NK-92 treated with Interleukin-12 subunit alpha and Interleukin-12 subunit beta, amount 100 ng/mL, for 24 hours (cell line): ENCODE data around the gene LYPD6B.

ENCODE experiments used
- DNase-seq: peaks from one replicate; lab custom pipeline; 2025; lab: John Stamatoyannopoulos, UW

LYPD6B gene

DNA sequence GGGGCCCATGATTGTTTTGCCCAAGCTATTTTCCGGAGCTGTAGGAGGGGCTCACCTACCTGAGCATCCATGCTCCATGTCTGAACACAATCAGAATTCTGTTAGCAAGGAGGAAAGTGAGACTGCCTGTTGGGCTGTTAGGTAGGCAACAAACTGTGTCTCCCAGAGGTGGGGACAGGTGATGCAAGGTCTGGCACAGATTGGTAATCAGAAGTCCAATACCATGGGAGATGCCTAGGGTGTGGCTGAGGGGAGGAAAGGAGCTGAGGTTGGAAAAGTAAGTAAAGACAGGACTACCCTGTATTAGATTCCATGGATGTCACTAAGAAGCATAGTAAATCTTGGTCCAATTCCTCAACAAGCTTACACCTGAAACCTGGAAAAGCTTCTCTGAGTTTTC lies 3.0 kb downstream of the LYPD6B start:
- DNase-seq, result no peak

DNA sequence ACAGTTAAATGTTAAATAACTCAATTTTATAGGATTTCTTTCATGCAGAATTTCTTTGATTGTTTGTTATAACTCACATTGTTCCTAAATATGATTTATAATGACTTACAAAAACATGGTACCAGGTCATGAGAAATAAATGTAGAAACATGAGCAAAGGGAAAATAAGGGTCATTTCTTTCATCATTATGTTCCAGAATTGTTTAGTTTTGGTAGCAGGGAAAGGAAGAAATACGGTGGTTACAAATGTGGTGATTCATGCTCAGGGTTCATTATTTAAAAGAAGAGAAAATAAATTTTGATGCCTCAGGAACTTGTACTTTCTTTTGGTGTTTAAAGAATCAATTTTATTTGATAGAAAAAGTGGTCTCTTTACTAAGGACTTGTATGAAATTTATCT lies 4.4 kb downstream of the LYPD6B start:
- DNase-seq, result no peak

DNA sequence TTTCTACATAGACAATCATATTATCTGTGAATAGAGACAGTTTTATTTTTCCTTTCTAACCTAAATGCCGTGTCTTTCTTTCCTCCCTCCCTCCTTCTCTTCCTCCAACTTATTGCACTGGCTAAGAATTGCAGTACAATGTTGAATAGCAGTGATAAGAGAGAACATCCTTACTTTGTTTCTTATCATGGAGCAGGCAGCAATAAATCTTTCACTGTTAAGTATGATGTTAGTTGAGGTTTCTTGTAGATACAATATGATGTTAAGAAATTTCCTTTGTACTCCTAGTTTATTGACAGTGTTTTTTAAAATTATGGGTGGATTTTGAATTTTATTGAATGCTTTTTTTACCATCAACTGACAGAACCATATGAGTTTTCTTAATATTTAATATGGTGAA lies 6.0 kb downstream of the LYPD6B start:
- no peak for DNase-seq

DNA sequence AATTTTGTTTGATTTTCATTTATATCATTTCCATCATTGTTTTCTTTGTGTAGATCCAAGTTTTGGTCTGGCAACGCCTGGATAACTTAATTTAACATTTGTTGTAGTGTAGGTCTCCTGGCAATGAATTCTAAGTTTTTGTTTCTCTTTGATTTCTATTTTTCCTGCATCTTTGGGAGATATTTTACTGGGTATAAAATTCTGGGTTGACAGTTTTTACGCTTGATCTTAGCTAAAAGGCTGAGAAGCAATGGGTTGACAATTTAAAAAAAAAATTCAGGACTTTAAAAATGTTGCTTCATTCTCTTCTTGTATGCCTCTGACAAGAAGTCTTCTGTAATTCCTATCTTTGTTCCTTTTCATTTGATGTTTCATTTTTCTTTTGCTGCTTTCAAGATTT lies 8.6 kb downstream of the LYPD6B start:
- no peak for DNase-seq

DNA sequence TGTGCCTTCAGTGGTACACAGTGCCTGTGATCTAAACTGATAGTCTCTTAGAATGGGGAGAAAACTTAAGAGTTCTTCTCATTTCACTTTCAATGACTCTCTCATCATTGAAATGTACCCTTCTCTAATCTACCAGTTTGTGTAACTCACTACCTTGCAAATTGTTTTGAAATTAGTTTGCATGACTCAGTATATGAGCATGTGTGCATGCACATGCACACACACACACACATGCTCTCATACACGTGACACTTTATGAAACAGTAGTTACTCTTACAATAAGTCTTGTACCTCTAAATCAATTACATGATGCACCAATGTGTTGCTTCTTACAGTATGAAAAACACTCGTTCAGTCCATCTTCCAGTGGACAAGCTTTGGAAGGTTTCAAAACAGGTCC lies 10.6 kb downstream of the LYPD6B start:
- no peak for DNase-seq

DNA sequence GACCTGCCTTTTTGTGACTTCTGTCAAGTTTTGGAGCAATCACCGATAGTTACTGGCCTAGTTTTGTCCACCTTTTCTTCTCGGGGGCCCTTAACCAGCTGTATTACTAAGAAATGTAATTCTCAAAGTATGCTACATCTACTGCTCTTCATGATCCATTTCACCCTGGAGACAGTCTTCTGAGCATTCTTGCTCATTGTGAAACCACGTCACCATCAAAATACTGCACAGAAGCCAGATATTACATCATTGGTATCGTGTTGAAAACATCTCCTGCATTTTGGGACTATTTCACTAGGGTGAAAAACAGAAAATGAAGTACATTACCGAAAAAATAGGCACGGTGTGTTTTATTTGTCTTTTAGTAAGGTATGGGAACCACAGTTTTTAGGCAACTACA lies 11.7 kb downstream of the LYPD6B start:
- DNase-seq, result no peak

DNA sequence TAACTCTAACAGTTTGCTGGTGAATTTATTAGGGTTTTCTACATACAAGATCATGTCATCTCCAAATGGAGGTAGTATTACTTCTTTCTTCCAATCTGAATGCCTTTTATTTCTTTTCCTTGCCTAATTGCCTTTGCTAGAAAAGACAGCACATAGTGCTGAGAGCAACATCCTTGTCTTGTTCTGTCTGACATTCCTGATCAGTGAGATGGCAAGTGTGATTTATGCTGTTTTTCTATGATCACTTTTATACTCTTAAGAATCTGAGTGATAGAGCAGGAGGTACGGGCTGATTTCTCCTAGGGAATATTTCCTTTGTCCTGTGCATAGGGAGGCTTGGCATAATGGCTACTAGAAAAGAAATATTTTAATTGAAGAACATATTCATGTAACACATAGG lies 17.3 kb downstream of the LYPD6B start:
- DNase-seq, result no peak

DNA sequence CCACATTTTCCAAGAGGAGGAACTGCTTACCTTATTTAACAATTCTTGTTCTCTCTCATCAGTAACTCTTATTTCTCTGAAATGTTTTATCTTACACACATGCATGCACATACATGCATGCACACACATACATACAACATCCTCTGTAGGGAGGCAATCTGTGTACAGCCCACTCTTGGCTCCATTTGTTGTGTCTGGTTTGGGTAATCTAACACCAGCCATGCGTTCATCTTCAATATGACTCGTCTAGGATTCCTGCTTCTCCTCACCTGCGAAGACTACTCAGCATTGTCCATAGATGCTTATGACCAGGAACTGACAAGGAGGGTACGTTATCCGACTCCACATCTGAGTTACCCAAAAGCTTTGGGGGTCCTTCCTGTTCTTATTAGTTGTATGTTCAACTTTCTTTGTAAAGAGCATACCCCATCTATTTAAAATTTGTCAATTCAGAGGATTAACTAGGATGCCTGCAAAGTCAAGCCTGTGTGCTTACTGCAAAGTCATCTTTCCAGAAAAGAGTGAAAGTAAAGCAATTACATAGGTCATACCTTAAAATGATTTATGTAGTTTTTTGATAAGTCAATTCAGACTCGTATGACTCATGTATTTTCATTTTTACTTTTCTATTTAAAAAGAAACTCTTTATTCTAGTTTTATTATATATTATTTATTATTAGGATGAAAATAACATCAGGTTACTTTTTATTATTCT lies 18.2 kb downstream of the LYPD6B start:
- DNase-seq, result no peak

GRCh38 chr2:149057401-149057800 lies 18.9 kb downstream of the LYPD6B start:
- no peak for DNase-seq

DNA sequence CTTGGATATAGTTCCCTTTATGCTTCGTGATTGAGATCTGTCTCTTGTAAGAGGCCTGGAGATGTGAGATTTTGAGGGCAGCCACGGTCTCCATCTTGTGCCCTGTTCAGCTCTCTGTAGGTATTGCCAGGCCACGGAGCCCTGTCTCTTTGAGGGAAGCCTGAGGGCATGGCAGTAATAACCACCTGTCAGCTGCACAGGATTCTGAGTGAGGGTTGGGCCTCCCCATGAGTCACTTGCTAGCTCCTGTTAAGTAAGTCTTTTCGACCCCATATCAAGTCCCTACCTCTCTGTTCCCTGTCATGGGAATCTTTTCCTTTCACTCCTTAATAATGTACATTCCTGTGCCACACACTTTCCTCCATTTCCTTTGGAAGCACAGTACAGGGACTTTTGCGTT lies 20.4 kb downstream of the LYPD6B start:
- no peak for DNase-seq

DNA sequence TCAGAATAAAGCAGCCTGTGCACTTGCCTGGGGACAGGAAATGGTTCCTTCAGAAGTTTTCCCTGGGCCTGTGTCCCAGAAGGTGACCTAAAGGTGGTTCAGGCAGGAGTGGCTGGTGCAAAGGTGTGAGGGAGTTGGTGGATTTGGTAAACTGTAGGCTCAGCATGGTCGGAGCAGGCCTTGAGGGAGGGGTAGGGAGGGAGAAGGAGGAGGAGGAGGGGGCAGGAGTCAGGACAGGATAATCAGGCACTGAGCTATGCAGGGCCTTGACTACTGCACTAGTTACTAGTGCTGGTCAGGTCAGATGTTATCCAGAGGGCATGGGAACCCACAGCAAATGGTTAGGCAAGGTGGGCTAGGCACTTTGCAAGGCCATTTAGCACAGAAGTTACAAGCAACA lies 21.3 kb downstream of the LYPD6B start:
- no peak for DNase-seq

- no peak for DNase-seq
These were observed 22.7 kb downstream of the LYPD6B start for GRCh38 chr2:149061133-149061745.

GRCh38 chr2:149062531-149062930 lies 24.0 kb downstream of the LYPD6B start:
- DNase-seq, result no peak

GRCh38 chr2:149063177-149063576 lies 24.7 kb downstream of the LYPD6B start:
- no peak for DNase-seq

DNA sequence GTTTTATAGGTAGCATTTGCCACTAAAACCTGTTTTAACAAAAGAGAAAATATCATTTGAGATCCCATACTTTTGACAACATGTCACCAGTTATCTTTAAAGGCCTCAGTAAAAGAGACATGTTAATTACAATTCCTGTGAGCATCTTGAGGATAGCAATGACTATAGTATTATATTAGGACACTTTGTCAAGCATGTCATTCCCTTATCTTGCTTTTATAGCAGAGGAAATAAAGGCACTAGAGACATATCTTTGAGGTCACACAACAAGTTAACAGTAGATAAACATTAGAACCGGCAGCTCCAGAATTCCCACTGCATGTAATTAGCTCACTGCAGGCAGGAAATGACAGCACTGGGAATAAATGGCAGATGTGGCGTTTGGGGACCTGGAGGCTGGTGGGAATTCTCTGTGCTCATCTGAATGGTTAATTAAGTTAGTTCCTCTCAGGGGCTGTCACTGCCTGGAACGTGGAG lies 25.9 kb downstream of the LYPD6B start:
- no peak for DNase-seq

DNA sequence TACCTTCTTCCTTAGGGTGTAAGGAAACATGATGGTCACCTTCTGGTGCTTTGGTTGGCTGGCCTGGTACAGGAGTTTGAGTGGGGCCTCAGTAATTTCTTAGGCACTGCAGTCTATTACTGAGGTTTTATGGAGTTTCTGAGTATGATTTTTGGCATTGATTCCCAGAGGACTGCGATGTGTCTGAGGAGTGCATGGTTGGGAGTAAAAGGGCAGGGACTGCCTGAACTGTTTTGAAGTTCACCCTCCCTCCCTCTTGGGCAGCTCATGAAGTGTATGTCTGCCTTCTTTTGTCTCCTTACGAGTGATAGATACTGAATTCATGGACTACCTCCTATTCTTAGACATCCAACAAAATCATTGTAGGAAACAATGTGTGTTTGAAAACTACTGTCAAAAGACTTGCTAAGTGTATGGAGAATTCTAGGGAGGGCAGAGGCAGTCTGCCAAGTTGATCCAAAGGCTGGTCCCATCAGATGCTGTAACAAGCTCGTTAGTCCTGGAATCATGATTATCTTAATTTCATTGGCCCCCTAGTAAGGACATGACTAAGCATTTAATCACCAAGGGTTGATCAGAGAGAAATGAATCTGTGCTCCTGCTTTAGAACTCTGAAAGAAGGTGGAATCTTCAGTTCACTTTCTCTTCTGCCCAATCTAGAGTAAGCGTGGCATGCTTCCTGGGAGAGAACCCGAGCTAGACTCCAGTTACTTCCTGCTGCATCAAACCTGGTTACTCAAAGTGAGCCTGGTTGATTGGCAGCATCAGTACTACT lies 26.5 kb downstream of the LYPD6B start:
- no peak for DNase-seq

DNA sequence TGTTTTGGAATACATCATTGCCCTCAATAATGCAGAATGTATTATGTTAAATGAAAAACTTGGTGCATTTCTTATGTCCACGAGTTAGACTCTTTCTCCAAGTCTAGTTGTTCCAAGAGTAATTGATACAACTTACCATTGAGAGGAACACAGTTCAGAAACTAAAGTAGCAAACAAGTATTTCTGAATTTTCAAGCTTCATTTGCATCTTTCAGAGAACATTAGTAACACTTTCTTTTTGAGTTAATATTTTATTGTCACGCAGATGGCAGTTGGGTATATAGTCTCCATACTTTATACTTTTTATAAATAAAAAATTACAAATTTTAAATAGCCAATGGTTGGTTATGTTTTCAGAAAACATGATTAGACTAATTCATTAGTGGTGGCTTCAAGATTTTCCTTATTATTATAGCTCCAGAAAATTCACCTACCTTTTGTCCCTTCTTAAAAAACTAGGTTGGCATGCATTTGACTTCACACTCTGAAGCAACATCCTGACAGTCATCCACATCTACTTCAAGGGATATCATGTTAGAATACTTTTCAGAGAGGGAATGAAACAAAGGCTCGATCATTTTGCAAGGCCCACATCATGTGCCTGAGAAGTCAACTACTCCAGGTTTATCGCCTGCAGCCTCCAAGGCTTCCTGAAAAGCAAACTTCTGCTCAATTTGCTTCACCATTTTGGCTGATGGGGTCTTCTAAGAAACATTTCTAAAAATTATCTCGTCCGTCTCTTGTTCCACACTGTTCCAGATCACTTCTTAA lies 29.9 kb downstream of the LYPD6B start:
- DNase-seq, result no peak

GRCh38 chr2:149068996-149069888 lies 30.7 kb downstream of the LYPD6B start:
- no peak for DNase-seq

GRCh38 chr2:149070681-149071320 lies 32.3 kb downstream of the LYPD6B start:
- no peak for DNase-seq

DNA sequence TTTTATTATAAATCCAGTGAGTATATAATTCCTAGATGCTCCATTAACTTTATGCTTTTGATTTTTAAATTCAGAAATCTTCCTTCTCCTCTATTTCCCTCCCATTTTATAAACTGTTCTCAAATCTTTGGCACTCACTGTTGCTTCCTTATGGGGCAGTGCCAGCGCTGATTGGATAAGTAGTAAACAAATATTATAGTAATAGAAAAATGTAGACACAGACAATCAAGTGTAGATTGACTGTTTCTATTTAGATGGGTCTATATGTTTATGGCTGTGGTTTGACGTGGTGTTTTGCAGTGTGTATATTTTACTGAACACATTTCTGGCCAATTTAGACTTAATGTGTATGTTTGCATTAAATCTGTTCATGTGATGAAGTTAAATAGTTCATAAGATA lies 36.6 kb downstream of the LYPD6B start:
- DNase-seq, result no peak

DNA sequence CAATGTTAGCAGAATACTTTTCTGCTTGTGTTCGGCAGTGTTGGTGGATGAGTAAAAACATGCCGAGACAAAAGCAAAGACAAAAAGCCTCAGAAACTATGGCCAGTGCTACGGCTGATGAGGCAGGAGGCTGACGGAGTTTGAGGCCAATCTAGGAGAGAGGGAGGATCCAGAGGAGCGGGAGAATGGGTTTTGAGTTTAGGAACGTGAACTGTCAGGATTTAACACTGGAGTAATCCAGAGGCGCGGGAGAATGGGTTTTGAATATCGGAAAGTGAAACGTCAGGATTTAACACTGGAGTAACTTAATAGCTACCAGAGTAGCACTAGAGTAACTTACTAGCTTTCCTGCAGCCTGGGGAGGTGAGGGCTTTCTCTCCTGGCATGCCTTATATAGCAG lies 37.4 kb downstream of the LYPD6B start:
- no peak for DNase-seq
